ENCODE data around the gene PCP4L1. TPM values are rescaled to one million over a fixed set of nuclear protein-coding genes. Genes with fewer than 3 reads are reported as not detected.
"Not testable (repeated sequence)": the region's sequence is repeated elsewhere in the genome, so short reads cannot be mapped to it uniquely, and the experiment has no call there.

The PCP4L1 gene
- total and polyA plus RNA-seq, 2 donors from 2014 or later: 1.2 to 1.3 TPM

DNA sequence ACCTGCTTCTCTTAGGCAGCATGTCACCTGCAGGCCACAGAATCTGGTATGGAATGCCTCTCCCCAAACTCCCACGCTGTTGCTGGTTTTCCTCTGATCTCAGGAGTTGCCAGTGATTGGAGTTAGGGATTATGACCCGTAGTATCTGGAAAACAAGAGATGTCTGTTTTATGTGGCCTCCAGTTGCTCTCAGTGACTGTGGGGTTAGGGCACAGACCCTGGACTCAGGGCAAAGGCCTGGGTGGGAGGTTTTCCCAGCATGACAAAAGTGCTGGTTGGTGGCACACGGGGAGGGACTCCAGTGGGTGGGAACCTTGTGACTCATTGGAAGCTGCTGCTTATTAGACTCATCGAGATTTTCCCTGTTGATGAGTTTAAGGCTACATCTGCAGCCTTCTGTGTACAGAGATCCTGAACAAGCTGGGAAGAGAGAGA is 20.5 kb upstream of the PCP4L1 start, which contains the start of gene NR1I3:
NR1I3 (minus strand) TSS at position 165 of the 435 bp plus-strand sequence. CDS start 1,638 bp downstream, outside the sequence.
- intact Hi-C loops (cut with DNase I): no loop called here
- no peak within 1 kb of the TSS for H3K9ac ChIP-seq (ENCODE audit: low read length in 3 of 3)
- no peak for FAIRE-seq
- H3K9me3 ChIP-seq (ENCODE audit: control insufficient read depth in 2 of 3, insufficient read depth in 1 of 3, low read length in 3 of 3): no peaks in the 10 kb centered on the region
- TF ChIP-seq, protein P1, sequence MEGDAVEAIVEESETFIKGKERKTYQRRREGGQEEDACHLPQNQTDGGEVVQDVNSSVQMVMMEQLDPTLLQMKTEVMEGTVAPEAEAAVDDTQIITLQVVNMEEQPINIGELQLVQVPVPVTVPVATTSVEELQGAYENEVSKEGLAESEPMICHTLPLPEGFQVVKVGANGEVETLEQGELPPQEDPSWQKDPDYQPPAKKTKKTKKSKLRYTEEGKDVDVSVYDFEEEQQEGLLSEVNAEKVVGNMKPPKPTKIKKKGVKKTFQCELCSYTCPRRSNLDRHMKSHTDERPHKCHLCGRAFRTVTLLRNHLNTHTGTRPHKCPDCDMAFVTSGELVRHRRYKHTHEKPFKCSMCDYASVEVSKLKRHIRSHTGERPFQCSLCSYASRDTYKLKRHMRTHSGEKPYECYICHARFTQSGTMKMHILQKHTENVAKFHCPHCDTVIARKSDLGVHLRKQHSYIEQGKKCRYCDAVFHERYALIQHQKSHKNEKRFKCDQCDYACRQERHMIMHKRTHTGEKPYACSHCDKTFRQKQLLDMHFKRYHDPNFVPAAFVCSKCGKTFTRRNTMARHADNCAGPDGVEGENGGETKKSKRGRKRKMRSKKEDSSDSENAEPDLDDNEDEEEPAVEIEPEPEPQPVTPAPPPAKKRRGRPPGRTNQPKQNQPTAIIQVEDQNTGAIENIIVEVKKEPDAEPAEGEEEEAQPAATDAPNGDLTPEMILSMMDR (IDR thresholded peaks at IDR 0.05; ENCODE audit: borderline replicate concordance, extremely low read depth, insufficient read depth): no peak
- peak within 1 kb of the TSS in 1 of 2 donors; percentile 34 for H3K27ac ChIP-seq (ENCODE audit: low read depth in 2 of 2, low read length in 2 of 2)
- H3K27me3 ChIP-seq (ENCODE audit: control insufficient read depth, insufficient read depth, low read length): no peaks in the 10 kb centered on the region
- H3K36me3 ChIP-seq (ENCODE audit: control insufficient read depth in 2 of 3, insufficient read depth in 3 of 3, low read length in 3 of 3): no peaks in the 10 kb centered on the region
- H3K4me1 ChIP-seq (ENCODE audit: control insufficient read depth in 2 of 3, insufficient read depth in 2 of 3, low read depth in 1 of 3, low read length in 3 of 3): peaks cover 0 to 4% (median 0%) of the 10 kb centered on the region in 3 donors
- DNase-seq: peak in 2 of 5 donors; percentile 10 to 16
- H3K4me3 ChIP-seq (ENCODE audit: low read length in 3 of 3): peak within 1 kb of the TSS in 1 of 3 donors; percentile 44

DNA sequence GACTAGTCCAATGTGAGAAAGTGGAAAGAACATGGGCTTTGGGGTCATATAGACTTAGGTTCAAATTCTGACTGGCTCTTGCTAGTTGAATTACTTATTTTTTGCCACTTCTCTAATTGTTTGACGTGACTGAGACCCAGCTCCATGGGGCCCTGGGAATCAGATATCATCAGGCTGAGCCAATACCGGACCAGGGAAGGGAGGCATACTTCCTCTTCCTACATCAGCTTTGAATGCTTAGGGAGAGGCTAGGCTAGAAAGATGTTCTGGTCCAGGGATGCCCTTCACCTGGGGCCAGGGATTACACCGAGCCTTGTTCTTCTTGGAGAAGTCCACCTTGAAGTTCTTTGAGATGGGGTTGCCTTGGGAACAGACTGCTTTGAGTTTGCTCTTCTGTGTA is 16.9 kb upstream of the PCP4L1 start:
- TF ChIP-seq, protein P1 (IDR thresholded peaks at IDR 0.05; ENCODE audit: borderline replicate concordance, extremely low read depth, insufficient read depth): no peak
- Histone ChIP-seq H3K9me3 (ENCODE audit: control insufficient read depth in 2 of 3, insufficient read depth in 1 of 3, low read length in 3 of 3) (no peaks in the 10 kb centered on the region), H3K36me3 (ENCODE audit: control insufficient read depth in 2 of 3, insufficient read depth in 3 of 3, low read length in 3 of 3) (no peaks in the 10 kb centered on the region), H3K27ac (ENCODE audit: low read depth in 2 of 2, low read length in 2 of 2) (no peak overlapping the region), H3K27me3 (ENCODE audit: control insufficient read depth, insufficient read depth, low read length) (no peaks in the 10 kb centered on the region), H3K4me1 (ENCODE audit: control insufficient read depth in 2 of 3, insufficient read depth in 2 of 3, low read depth in 1 of 3, low read length in 3 of 3) (peaks cover 0 to 4% (median 0%) of the 10 kb centered on the region in 3 donors), H3K9ac (ENCODE audit: low read length in 3 of 3) (no peak overlapping the region), H3K4me3 (ENCODE audit: low read length in 3 of 3) (no peak overlapping the region)
- intact Hi-C loops (cut with DNase I): no loop called here
- no peak for DNase-seq
- FAIRE-seq: no peak

DNA sequence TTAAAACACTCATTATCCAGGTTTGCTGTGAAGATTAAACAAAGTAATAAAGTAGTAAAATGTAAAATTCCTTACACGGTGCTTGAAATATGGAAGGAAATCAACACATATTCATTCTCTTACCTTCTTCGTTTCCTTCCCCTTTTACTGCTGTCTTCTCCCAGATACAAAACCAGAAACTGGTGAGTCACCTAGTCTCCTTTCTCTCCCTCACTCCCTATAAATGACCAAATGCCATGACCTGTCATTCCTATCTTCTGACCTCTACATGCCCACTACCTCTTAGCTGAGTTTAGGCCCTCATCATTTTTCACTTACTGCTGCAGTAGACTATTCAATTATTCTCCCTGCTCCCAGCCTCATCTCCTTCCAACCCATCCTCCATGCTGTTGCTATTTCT is 16.2 kb upstream of the PCP4L1 start:
- FAIRE-seq (no peak), DNase-seq (no peak)
- intact Hi-C loops (cut with DNase I): no loop called here
- Histone ChIP-seq H3K27ac (ENCODE audit: low read depth in 2 of 2, low read length in 2 of 2) (no peak overlapping the region), H3K9me3 (ENCODE audit: control insufficient read depth in 2 of 3, insufficient read depth in 1 of 3, low read length in 3 of 3) (no peaks in the 10 kb centered on the region), H3K27me3 (ENCODE audit: control insufficient read depth, insufficient read depth, low read length) (no peaks in the 10 kb centered on the region), H3K4me3 (ENCODE audit: low read length in 3 of 3) (no peak overlapping the region), H3K9ac (ENCODE audit: low read length in 3 of 3) (no peak overlapping the region), H3K36me3 (ENCODE audit: control insufficient read depth in 2 of 3, insufficient read depth in 3 of 3, low read length in 3 of 3) (no peaks in the 10 kb centered on the region), H3K4me1 (ENCODE audit: control insufficient read depth in 2 of 3, insufficient read depth in 2 of 3, low read depth in 1 of 3, low read length in 3 of 3) (peaks cover 0 to 4% (median 0%) of the 10 kb centered on the region in 3 donors)
- TF ChIP-seq, protein P1 (IDR thresholded peaks at IDR 0.05; ENCODE audit: borderline replicate concordance, extremely low read depth, insufficient read depth): no peak

DNA sequence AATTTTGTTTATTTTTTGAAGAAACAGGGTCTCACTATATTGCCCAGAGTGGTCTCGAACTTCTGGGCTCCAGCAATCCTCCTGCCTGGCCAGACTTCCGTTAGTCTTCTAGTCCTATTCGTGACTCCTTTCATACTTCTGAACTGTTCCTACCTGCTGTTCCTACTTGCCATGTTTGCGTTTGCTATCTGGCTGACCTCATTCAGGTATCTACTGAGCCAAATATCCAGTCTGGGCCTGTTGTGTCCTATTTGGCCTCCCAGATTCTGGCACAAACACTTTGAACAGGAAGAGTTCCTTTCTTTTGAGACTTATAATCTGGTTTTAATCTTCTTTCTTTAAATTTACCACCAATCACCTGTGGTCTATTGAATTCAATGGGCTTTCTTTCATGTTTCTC is 13.7 kb upstream of the PCP4L1 start:
- Histone ChIP-seq H3K9me3 (ENCODE audit: control insufficient read depth in 2 of 3, insufficient read depth in 1 of 3, low read length in 3 of 3) (no peaks in the 10 kb centered on the region), H3K27ac (ENCODE audit: low read depth in 2 of 2, low read length in 2 of 2) (no peak overlapping the region), H3K9ac (ENCODE audit: low read length in 3 of 3) (no peak overlapping the region), H3K4me3 (ENCODE audit: low read length in 3 of 3) (no peak overlapping the region), H3K36me3 (ENCODE audit: control insufficient read depth in 2 of 3, insufficient read depth in 3 of 3, low read length in 3 of 3) (no peaks in the 10 kb centered on the region), H3K4me1 (ENCODE audit: control insufficient read depth in 2 of 3, insufficient read depth in 2 of 3, low read depth in 1 of 3, low read length in 3 of 3) (no peaks in the 10 kb centered on the region), H3K27me3 (ENCODE audit: control insufficient read depth, insufficient read depth, low read length) (no peaks in the 10 kb centered on the region)
- intact Hi-C loops (cut with DNase I): no loop called here
- no peak for DNase-seq
- TF ChIP-seq, protein P1 (IDR thresholded peaks at IDR 0.05; ENCODE audit: borderline replicate concordance, extremely low read depth, insufficient read depth): no peak
- FAIRE-seq: no peak

DNA sequence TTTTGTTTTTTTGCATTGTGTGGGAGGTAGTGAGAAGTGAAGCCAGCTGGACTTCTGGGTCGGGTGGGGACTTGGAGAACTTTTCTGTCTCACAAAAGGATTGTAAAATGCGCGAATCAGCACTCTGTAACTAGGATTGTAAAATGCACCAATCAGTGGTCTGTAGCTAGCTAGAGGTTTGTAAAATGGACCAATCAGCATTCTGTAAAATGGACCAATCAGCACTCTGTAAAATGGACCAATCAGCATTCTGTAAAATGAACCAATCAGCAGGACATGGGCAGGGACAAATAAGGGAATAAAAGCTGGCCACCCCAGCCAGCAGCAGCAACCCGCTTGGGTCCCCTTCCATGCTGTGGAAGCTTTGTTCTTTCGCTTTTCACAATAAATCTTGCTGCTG is 8.4 kb upstream of the PCP4L1 start:
- FAIRE-seq; H3K4me3 ChIP-seq (ENCODE audit: low read length in 3 of 3); H3K27me3 ChIP-seq (ENCODE audit: control insufficient read depth, insufficient read depth, low read length); H3K9ac ChIP-seq (ENCODE audit: low read length in 3 of 3); H3K4me1 ChIP-seq (ENCODE audit: control insufficient read depth in 2 of 3, insufficient read depth in 2 of 3, low read depth in 1 of 3, low read length in 3 of 3); H3K27ac ChIP-seq (ENCODE audit: low read depth in 2 of 2, low read length in 2 of 2); H3K9me3 ChIP-seq (ENCODE audit: control insufficient read depth in 2 of 3, insufficient read depth in 1 of 3, low read length in 3 of 3); H3K36me3 ChIP-seq (ENCODE audit: control insufficient read depth in 2 of 3, insufficient read depth in 3 of 3, low read length in 3 of 3); intact Hi-C loops (cut with DNase I); DNase-seq: not testable (repeated sequence)
